ACHN (cell line): ENCODE results near the gene SCUBE3.

Experiments
- DNase-seq: peaks from one replicate; pipeline ENCODE4 v3.0.0-alpha.2; 2015
- in situ Hi-C: cut with HindIII; loops from 2 replicates; pipeline ENCODE4 v1.10.0; 2017; ENCODE audit warnings: low sequenced_read_pairs, low pct_ligation_motif_present, low pct_unique_long_range_greater_than_20kb

Gene SCUBE3

GRCh38 chr6:35202066-35202546, 11.7 kb upstream of the SCUBE3 start:
- DNase-seq, result no peak
- in situ Hi-C loops, result no loop called here

- in situ Hi-C loops, result no loop called here
These were observed 10.5 kb upstream of the SCUBE3 start for GRCh38 chr6:35203152-35203670.

GRCh38 chr6:35203680-35204079, 10.1 kb upstream of the SCUBE3 start:
- DNase-seq, result no peak
- in situ Hi-C loops, result no loop called here

More at GRCh38 chr6:35203152-35203670, 10.5 kb upstream of the SCUBE3 start:
- no peak for DNase-seq

GRCh38 chr6:35206346-35206745, 7.4 kb upstream of the SCUBE3 start:
- no peak for DNase-seq
- in situ Hi-C loops, result no loop called here

GRCh38 chr6:35208419-35208818, 5.3 kb upstream of the SCUBE3 start:
- in situ Hi-C loops, result no loop called here
- no peak for DNase-seq

- DNase-seq, result no peak
- in situ Hi-C loops, result no loop called here
These were observed 4.7 kb upstream of the SCUBE3 start for GRCh38 chr6:35209081-35209480.

GRCh38 chr6:35209622-35210247, 4.0 kb upstream of the SCUBE3 start:
- in situ Hi-C loops, result no loop called here
- no peak for DNase-seq

GRCh38 chr6:35213298-35213791, 411 bp upstream of the SCUBE3 start:
- DNase-seq, result no peak
- in situ Hi-C loops, result no loop called here

- in situ Hi-C loops, result no loop called here
- no peak for DNase-seq
These were observed 1.3 kb downstream of the SCUBE3 start for GRCh38 chr6:35214869-35215664.

- DNase-seq, result no peak
- in situ Hi-C loops, result no loop called here
These were observed 2.1 kb downstream of the SCUBE3 start for GRCh38 chr6:35215665-35216411.

- in situ Hi-C loops, result no loop called here
- no peak for DNase-seq
These were observed 2.6 kb downstream of the SCUBE3 start for GRCh38 chr6:35216412-35216732.

- no peak for DNase-seq
- in situ Hi-C loops, result no loop called here
These were observed 3.4 kb downstream of the SCUBE3 start for GRCh38 chr6:35216851-35217811.

- in situ Hi-C loops, result no loop called here
- DNase-seq, result no peak
These were observed 4.3 kb downstream of the SCUBE3 start for GRCh38 chr6:35218021-35218420.

GRCh38 chr6:35218456-35218855, 4.7 kb downstream of the SCUBE3 start:
- in situ Hi-C loops, result no loop called here
- DNase-seq, result no peak

- in situ Hi-C loops, result no loop called here
- no peak for DNase-seq
These were observed 6.0 kb downstream of the SCUBE3 start for GRCh38 chr6:35219683-35220326.

GRCh38 chr6:35220711-35221110, 7.0 kb downstream of the SCUBE3 start:
- DNase-seq, result no peak
- in situ Hi-C loops, result no loop called here

- DNase-seq, result no peak
- in situ Hi-C loops, result no loop called here
These were observed 9.6 kb downstream of the SCUBE3 start for GRCh38 chr6:35223396-35223795.

GRCh38 chr6:35224720-35225119, 11.0 kb downstream of the SCUBE3 start:
- DNase-seq, result no peak
- in situ Hi-C loops, result no loop called here
